HCT116 (cell line): ENCODE data around the gene ARHGEF1.

ENCODE experiments used
- CTCF ChIP-seq, 3 experiments: fragments of 200-600 bp in 1 of 3; sonication (generic) in 1 of 3; IDR thresholded peaks in 2 of 3; conservative IDR thresholded peaks in 1 of 3; 2 replicates each; pipeline ENCODE4 v1.5.1; 2012 to 2017; ENCODE audit warnings: low read depth in 2 of 3, low read length in 2 of 3, antibody characterized with exemption in 1 of 3, borderline replicate concordance in 1 of 3, control low read depth in 1 of 3, mild to moderate bottlenecking in 1 of 3, mixed read lengths in 1 of 3, mixed run types in 1 of 3, moderate library complexity in 1 of 3; ENCODE audit not compliant: insufficient read depth in 1 of 3
- FOSL1 ChIP-seq: IDR thresholded peaks from 2 replicates; pipeline ENCODE4 v1.6.1; 2012; ENCODE audit warnings: low read depth
- POLR2A ChIP-seq: IDR thresholded peaks from 2 replicates; pipeline ENCODE4 v1.7.0; 2011; ENCODE audit warnings: borderline replicate concordance; ENCODE audit not compliant: insufficient read depth, insufficient read length; ENCODE audit errors: extremely low read depth

- no peak for TF ChIP-seq FOSL1
- TF ChIP-seq CTCF (IDR thresholded peaks at IDR 0.05 in 2 of 3, conservative IDR thresholded peaks at IDR 0.05 in 1 of 3; ENCODE audit: borderline replicate concordance in 1 of 3, insufficient read depth in 1 of 3, low read depth in 2 of 3, low read length in 2 of 3): no peak
- no peak for TF ChIP-seq POLR2A
Observed at GRCh38 chr19:41897181-41897580, 14.2 kb downstream of the ARHGEF1 start.
